Measurements from ENCODE around the gene SYCP2. TPM values are rescaled to one million over a fixed set of nuclear protein-coding genes. Genes with fewer than 3 reads are reported as not detected.
"Not testable (repeated sequence)": the region's sequence is repeated elsewhere in the genome, so short reads cannot be mapped to it uniquely, and the experiment has no call there.

Gene SYCP2, protein sequence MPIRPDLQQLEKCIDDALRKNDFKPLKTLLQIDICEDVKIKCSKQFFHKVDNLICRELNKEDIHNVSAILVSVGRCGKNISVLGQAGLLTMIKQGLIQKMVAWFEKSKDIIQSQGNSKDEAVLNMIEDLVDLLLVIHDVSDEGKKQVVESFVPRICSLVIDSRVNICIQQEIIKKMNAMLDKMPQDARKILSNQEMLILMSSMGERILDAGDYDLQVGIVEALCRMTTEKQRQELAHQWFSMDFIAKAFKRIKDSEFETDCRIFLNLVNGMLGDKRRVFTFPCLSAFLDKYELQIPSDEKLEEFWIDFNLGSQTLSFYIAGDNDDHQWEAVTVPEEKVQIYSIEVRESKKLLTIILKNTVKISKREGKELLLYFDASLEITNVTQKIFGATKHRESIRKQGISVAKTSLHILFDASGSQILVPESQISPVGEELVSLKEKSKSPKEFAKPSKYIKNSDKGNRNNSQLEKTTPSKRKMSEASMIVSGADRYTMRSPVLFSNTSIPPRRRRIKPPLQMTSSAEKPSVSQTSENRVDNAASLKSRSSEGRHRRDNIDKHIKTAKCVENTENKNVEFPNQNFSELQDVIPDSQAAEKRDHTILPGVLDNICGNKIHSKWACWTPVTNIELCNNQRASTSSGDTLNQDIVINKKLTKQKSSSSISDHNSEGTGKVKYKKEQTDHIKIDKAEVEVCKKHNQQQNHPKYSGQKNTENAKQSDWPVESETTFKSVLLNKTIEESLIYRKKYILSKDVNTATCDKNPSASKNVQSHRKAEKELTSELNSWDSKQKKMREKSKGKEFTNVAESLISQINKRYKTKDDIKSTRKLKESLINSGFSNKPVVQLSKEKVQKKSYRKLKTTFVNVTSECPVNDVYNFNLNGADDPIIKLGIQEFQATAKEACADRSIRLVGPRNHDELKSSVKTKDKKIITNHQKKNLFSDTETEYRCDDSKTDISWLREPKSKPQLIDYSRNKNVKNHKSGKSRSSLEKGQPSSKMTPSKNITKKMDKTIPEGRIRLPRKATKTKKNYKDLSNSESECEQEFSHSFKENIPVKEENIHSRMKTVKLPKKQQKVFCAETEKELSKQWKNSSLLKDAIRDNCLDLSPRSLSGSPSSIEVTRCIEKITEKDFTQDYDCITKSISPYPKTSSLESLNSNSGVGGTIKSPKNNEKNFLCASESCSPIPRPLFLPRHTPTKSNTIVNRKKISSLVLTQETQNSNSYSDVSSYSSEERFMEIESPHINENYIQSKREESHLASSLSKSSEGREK (N-terminal part only)
- 6.7 TPM for total RNA-seq

DNA sequence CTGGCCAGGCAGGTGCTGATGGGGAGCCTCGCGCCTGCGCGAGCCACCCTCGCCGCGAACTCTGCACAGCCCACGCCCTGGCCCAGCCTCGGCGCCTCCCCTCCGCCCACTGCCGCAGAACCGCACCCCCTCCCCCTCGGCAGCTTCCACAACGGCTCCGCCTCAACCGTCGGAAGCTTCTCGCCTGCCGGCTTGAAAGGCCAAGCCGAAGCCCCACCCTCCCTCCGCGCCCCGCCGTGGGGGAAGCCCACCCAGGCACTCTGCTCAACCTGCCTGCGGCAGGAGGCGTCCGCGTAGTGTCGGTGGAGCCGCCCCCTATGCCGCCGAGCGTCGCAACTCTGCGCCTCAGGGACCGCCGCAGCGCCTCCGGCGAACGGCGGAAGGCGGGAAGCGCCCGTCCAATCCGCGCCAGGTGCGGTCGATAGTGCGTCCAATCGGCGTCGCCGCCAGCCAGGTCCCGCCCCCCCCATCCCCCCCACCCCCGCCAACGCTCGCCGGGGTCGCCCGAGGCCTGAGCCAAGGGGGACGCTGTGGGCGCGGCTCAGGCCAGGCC, at the start of gene SYCP2:
TSS of gene SYCP2 (minus strand) at position 342 of the 553 bp plus-strand sequence. CDS start 11,224 bp downstream, outside the sequence.
- DNase-seq (ENCODE audit: low spot score) (peak; percentile 73), ATAC-seq (peak; percentile 83)
- intact Hi-C loops (cut with DNase I) = no loop called here

DNA sequence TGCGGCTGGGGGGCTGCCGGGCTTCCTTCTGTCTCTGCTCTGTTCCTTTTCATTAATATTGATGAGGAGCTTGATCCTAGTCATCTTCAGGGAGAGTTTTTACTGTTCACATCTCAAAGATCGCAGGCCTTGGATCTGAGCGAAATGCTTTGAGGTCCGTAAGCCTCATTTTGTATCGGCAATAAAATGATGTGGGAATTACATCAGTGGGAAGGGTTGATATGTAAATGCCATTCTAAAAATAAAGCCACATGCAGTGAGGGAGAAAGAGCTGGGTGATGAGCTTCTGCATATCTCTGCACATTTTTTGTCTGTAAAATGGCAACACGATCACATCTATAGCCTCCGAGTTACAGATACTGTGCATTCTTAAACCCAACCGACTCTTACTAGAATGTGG, 49.6 kb upstream of the SYCP2 start:
- intact Hi-C loops (cut with DNase I) = no loop called here
- ATAC-seq = no peak
- no peak for DNase-seq (ENCODE audit: low spot score)

DNA sequence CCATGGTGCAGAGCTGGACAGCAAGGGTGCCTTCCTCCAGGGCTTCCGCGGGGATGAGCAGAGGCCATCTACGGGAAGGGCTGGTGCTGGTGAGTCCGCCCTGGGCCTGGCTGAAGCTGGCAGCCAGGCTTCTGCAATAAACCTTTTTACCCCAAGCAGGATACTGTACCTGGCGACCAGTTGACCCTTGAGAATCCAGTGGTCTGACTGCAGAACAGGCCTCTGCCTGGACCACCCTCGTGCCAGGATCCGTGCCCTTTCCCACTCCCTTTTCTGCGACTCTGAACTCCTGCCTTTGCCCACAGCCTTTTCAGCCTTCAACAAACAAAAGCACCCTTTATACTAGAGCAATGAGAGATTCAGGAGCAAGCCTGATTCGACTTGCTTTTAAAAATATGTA, 43.6 kb upstream of the SYCP2 start:
- intact Hi-C loops (cut with DNase I) = no loop called here
- DNase-seq (ENCODE audit: low spot score) (no peak), ATAC-seq (no peak)

DNA sequence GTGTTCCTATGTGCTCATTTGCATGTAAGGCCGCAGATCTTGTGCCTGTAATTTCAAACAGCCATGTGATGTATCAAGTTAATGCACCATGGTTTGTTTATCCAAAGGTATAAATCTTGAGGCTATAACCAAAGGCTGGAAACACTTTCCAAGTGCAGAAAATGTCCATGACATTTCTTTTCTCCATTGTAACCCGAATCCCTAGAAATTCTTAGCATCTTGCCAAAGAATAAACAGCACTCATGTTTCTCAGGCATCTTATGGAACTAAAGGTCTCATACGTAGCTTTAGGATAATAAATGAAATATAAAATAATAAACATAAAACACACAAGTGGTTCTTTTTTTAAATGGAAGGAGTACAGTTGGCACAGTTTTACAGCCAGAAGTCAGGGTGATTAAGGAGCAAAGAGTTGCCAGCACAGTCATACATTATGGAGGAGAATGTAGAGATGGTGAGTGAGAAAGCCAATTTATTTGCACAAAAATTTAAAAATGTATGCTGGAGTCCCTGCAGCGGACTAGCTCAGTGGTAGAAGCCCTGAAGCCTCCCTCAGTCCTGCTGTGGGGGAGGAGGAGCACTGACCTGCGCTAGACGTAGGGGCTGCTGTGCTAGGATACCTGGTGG, 42.8 kb upstream of the SYCP2 start:
- intact Hi-C loops (cut with DNase I) = no loop called here
- ATAC-seq = no peak
- DNase-seq (ENCODE audit: low spot score) = no peak

DNA sequence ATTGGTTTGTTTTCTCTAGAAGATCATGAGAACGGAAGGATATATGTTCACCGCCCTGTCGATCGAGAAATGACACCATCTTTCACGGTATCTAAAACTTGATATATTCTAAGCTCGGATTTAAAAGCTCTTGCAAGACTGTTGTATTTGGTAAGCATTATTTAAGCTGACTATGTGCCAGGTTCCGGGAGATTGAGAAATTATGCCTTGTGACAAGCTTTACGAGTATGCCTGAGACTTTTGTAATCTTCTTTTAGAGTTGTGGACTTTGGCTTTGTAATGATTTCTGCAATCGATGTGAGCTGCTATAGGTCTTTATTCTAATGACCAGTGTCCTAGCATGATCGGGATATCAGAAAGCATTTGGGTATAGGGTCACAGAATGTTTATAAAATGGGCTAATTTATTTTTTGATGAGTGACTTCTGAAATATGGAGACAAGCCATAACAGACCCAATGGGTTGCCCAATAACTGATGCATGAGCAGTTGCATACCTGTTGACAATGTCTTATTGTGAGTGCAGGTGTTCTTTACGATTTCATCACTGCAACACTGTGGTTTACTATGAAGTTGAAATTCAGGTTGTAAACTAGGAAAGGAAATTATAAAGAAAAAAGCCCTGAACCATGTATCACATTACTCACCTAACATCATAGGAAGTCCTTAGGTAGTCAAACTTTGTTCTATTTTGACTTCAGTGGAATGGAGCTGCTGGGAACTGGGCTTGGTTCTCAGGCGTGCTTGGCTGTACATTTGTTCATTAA, 38.8 kb upstream of the SYCP2 start:
- intact Hi-C loops (cut with DNase I) = no loop called here
- no peak for ATAC-seq
- no peak for DNase-seq (ENCODE audit: low spot score)

DNA sequence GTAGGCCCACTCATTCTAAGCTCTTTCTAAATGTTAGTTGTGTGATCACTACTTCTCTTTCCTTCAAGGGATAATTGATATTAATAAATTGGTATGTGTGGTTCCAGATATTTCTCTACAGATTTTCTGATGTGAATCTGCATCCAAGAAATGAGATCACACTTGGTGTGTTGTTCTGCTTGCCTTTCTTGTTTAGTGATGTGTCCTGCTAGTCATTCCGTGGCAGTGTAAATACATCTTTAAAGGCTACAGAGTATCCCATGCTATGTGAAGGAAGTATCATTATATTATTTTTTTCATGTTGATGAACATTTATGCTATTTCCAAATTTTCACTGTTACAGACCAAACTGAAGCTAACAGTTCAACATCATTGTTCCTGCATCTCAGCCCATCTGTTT, 38.0 kb upstream of the SYCP2 start:
- DNase-seq (ENCODE audit: low spot score) (no peak), ATAC-seq (no peak)
- intact Hi-C loops (cut with DNase I) = no loop called here

DNA sequence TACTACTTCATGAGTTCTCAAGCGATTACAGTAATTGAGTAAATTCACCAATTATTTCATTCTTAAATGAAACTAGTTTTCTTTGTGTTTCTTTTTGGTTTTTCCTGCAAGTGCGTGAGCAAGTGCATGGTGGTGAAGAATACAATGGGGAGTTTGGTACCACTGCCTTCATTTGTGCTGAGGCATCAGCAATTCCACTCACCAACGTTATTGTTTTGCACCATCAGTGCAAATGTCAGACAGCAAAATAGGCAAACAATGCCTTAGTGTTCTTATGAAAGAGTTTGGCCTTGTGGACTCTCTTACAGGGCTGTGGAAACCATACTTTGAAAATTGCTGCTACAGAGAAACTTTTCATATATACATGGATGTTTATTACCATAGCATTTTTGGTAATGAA, 33.0 kb upstream of the SYCP2 start:
- ATAC-seq (no peak), DNase-seq (ENCODE audit: low spot score) (no peak)
- intact Hi-C loops (cut with DNase I) = no loop called here

DNA sequence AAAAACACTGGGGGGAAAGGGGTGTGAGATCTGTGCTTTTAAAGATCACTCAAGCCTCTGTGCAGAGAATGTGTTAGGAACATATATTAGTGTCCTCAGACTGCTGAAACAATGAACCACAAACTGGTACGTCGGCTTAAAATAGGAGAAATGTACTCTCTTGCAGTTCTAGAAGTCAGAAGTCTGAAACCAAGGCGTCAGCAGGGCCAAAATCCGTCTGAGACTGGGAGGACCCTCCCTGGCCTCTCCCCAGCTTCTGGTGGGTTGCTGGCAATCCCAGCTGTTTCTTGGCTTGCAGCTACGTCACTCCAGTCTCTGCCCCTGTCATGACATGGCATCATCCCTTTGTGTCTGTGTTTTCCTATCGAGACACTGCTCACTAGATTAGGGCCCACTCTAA, 28.7 kb upstream of the SYCP2 start:
- intact Hi-C loops (cut with DNase I) = no loop called here
- ATAC-seq (no peak), DNase-seq (ENCODE audit: low spot score) (no peak)

DNA sequence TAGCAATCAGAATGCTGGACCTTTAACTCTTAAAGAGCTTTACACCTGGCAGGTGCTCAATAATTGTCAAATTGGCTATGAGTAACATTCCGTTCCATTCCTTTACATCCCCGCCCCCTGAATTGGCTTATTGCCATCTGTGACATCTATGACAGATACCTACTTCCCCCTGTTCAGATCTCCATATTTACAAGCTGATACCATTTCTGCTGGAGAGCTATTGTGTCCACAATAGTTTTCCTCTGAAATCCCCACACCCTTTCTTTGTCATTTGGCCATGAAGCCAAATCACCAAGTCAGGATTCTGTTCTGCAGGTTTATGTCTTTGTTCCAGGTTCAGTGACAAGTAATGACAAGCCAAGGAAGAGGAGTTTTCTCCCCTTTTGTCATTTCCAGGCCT, 28.0 kb upstream of the SYCP2 start:
- ATAC-seq (no peak), DNase-seq (ENCODE audit: low spot score) (no peak)
- intact Hi-C loops (cut with DNase I) = no loop called here

DNA sequence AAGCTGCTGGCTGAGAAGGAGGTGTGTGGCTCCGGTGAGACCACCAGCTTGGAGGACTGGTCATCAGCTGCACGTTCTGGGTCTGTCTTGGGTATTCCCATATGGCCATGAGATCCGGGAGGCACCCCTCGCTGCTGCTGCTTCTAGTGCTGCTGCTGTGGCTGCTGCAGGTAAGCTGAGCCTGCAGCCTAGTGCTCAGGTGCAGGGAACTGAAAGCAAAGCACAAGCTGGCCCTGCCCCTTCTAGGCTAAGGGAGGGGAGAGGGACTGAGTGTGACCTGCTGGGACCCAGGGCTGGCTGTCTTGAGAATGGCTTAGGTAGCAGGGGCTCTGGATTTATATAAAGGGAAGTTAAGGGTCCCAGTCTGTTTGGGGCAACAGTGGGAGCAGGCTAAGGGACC, 25.2 kb upstream of the SYCP2 start:
- intact Hi-C loops (cut with DNase I) = no loop called here
- ATAC-seq (no peak), DNase-seq (ENCODE audit: low spot score) (no peak)

DNA sequence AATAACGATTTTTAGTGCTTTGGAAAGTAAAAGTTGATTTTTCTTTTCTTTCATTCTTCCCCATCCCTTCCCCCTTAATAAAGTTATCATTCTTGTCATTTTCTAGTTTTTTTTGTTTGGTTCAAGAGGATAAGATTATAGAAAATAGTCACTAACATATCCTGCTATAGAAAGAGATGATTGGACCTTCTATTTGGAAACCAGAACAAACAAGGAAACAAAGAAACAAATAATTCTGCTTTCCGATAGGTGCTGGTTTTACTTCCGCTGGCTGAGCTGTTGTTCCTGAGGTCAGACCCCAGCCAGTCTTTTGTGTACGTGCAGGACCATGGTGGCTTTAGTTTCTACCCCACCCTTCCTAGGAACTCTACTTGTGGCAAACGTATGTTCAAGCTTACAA, 24.7 kb upstream of the SYCP2 start, which contains the start of gene CDH26:
TSS of gene CDH26 (plus strand) at position 301 of the 400 bp plus-strand sequence. CDS start 304 bp downstream, outside the sequence.
- ATAC-seq = no peak
- DNase-seq (ENCODE audit: low spot score) = no peak
- intact Hi-C loops (cut with DNase I) = no loop called here

DNA sequence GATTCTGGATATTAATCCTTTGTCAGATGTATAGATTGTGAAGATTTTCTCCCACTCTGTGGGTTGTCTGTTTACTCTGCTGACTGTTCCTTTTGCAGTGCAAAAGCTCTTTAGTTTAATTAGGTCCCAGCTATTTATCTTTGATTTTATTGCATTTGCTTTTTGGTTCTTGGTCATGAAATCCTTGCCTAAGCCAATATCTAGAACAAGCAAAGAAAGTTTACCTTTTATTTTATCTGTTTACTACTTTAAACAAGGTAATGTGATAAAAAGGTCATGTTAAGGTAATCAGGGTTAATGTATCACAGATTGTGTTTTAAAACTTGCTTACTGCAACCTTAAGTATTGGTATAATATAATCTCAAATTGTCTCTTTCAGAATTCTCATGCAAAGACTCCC, 24.1 kb upstream of the SYCP2 start:
- intact Hi-C loops (cut with DNase I); DNase-seq (ENCODE audit: low spot score); ATAC-seq: not testable (repeated sequence)

DNA sequence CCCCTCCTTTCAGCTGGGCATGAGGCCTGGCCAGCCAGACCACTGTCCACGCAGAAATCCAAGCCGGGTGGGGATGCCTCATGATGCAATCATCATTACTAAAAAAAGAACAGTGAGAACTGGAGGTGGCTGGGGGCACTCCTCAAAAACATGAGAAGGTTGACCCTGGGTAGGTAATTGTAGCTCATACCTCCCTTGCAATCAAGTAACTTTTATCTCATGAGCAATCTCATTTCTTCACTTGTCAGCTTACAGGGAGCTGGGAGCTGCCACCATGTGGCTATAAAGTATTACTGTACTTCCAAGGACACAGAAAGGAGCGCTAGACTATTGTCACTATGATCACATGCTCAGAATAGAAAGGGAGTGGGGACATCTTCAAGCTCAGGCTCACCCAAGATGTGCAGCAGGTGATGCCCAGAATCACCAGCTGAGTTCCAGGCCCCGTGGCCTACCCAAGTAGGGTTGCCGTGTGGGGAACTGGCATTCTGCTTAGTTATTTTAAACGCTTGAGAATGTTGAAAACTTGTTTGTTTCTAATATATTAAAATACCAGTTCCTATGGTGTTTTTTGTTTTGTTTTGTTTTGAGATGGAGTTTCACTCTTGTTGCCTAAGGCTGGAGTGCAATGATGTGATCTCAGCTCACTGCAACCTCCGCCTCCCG, 21.8 kb upstream of the SYCP2 start:
- ATAC-seq = peak; percentile 34

DNA sequence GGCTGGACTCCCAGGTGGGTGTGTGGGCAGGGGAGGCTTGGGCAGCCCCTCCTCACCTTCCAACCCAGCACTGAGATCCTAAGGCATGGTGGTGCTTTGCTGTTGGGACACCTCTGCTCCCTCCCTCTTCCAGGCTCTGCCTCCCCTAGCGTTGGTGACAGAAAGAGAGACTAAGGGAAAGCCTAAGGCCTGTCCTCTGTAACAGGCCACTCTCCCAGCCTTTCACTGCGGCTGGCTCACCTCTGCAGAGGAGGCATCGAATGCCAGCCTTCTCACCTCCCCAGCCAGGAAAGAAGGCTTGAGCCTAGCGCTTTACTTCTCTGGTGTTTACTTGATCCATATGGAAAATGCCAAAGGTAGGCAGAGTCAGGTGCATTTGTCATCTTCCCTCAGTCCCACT, 21.3 kb upstream of the SYCP2 start:
- intact Hi-C loops (cut with DNase I) = no loop called here
- no peak for DNase-seq (ENCODE audit: low spot score)
- ATAC-seq = no peak

More for the DNA sequence above, 21.8 kb upstream of the SYCP2 start:
- no peak for DNase-seq (ENCODE audit: low spot score)
- intact Hi-C loops (cut with DNase I) = no loop called here

DNA sequence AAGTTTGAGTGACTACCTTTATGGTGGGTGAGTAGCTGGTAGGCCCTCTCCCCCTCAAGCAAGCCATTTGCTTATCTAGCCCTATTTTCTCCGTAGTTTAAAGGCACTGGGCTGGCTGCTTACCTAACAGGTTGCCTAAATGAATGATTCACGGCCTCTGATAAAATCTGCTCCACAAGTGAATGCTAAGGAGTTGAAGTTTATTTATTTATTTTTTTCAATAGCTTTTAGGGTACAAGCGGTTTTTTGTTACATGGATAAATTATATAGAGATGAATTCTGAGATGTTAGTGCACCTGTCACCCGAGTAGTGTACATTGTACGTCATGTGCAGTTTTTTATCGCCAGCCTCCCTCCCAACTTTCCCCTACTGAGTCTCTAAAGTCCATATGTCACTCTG, 16.5 kb upstream of the SYCP2 start:
- no peak for DNase-seq (ENCODE audit: low spot score)
- intact Hi-C loops (cut with DNase I) = no loop called here

DNA sequence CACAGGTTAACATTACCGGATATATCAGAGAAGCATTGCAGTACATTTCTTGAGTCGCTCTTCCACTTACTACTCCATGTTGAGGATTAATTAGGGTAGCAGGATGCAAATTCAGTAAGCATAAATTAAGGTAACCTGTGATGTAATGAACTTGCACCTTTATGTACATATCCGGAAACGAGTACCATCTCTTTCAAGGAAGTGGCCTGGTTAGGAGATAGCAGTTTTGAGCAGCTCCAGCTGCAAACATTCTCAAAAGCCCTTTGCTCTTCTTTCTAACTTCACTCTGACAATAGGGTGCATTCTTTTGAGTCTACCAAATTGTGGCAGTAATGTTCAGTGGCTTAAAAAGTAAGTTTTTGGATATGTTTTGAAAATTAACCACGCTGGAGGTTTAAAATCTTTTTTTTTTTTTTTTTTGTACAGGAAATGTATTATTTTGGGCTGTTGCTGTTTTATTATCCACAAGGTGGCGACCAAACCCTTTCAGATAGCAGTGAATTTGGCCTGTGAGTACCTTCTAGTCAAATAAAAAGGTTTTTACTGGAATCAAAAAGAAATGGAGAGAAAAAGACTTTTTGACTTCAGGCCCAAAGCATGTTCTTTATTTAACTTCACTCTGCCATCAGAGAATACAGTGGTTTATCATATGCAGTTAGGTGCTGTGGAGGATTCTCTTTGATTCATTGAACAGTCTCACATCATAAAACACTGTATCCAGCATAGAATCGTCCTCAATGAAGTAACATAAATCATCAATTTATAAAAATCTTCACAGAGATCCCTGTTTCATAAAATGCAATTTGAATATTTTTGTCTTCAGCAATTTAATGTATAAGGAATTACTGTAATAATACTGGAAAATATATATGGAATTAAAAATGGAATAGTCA, 15.6 kb upstream of the SYCP2 start:
- ATAC-seq (peak; percentile 69), DNase-seq (ENCODE audit: low spot score) (no peak)
- intact Hi-C loops (cut with DNase I) = no loop called here

More for the DNA sequence above, 16.5 kb upstream of the SYCP2 start:
- ATAC-seq = no peak

Measured in sciatic nerve (tissue), 2 donors.